Neural progenitor cell (in vitro differentiated cells): ENCODE data around the gene STAM.

ENCODE experiments used
- EZH2 ChIP-seq: fragments of 200-600 bp; sonication (generic); IDR thresholded peaks from 2 replicates; pipeline ENCODE4 v1.6.1; 2017; ENCODE audit warnings: antibody characterized with exemption, mild to moderate bottlenecking, moderate library complexity
- EZH2phosphoT487 ChIP-seq: fragments of 200-600 bp; sonication (generic); IDR thresholded peaks from 2 replicates; pipeline ENCODE4 v1.6.1; 2017; ENCODE audit warnings: antibody characterized with exemption
- TF ChIP-seq, protein P1 (sequence below): fragments of 200-600 bp; sonication (generic); IDR thresholded peaks from 2 replicates; pipeline ENCODE4 v1.5.1; 2017; ENCODE audit warnings: antibody characterized with exemption, mild to moderate bottlenecking

- TF ChIP-seq, protein P1, sequence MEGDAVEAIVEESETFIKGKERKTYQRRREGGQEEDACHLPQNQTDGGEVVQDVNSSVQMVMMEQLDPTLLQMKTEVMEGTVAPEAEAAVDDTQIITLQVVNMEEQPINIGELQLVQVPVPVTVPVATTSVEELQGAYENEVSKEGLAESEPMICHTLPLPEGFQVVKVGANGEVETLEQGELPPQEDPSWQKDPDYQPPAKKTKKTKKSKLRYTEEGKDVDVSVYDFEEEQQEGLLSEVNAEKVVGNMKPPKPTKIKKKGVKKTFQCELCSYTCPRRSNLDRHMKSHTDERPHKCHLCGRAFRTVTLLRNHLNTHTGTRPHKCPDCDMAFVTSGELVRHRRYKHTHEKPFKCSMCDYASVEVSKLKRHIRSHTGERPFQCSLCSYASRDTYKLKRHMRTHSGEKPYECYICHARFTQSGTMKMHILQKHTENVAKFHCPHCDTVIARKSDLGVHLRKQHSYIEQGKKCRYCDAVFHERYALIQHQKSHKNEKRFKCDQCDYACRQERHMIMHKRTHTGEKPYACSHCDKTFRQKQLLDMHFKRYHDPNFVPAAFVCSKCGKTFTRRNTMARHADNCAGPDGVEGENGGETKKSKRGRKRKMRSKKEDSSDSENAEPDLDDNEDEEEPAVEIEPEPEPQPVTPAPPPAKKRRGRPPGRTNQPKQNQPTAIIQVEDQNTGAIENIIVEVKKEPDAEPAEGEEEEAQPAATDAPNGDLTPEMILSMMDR: no peak
- TF ChIP-seq EZH2phosphoT487 (no peak), EZH2 (no peak)
Measured at GRCh38 chr10:17671307-17671706, 27.4 kb downstream of the STAM start.
